Right cardiac atrium (tissue), 5 donors: ENCODE measurements around the gene PCIF1. TPM values are rescaled to one million over a fixed set of nuclear protein-coding genes. Genes with fewer than 3 reads are reported as not detected.
A peak's percentile ranks its signal among the peaks of the same experiment; 100 is the strongest.
"Not testable (repeated sequence)": the region's sequence is repeated elsewhere in the genome, so short reads cannot be mapped to it uniquely, and the experiment has no call there.

Experiments used
- ATAC-seq, 2 donors: fragments of 200-7000 bp; cut with Tn5 transposase; one replicate each; pipeline versions ENCODE4 v1.8.0 to v1.9.1; 2020; ENCODE audit warnings: moderate library complexity in 2 of 2, mild to moderate bottlenecking in 1 of 2
- DNase-seq, 3 donors: peaks; one replicate each; pipeline ENCODE4 v3.0.0-alpha.2; 2020
- H3K27ac ChIP-seq: one replicate; pipeline ENCODE4 v1.5.1; 2013; ENCODE audit warnings: mild to moderate bottlenecking, low read length, control low read depth, moderate library complexity
- H3K27me3 ChIP-seq: one replicate; pipeline ENCODE4 v1.6.1; 2013; ENCODE audit not compliant: control insufficient read depth, insufficient read depth
- H3K4me1 ChIP-seq: one replicate; pipeline ENCODE4 v1.6.1; 2013; ENCODE audit warnings: low read length; ENCODE audit not compliant: control insufficient read depth, insufficient read depth
- H3K4me3 ChIP-seq: one replicate; pipeline ENCODE4 v1.5.1; 2013; ENCODE audit warnings: low read length, control low read depth
- H3K9me3 ChIP-seq: one replicate; pipeline ENCODE4 v1.6.1; 2013; ENCODE audit warnings: low read length; ENCODE audit not compliant: control insufficient read depth
- WGBS: extraction: QIAGEN DNeasy Blood & Tissue Kit; methylation state at CpG from one replicate; pipeline ENCODE4 v1.1.7; 2013; 5-methylcytosine and 5-hydroxymethylcytosine counted together
- intact Hi-C, 4 donors: fragments of 100-400 bp; cut with DNase I; formaldehyde crosslinking; loops; one replicate each; pipeline versions ENCODE4 v1.11.0 to v1.14.0; 2022 to 2023
- polyA plus RNA-seq: library from polyadenylated mRNA; stranded (reverse); fragments of 200-250 nt; gene quantifications from one replicate; pipeline ENCODE4 v1.2.3, GENCODE V29; 2013
- total RNA-seq, 4 donors: library from RNA; stranded (reverse); fragmentation: NEBNext Ultra II Directional; extraction: Animal tissue kit (Norgen Biotek cat#: 25700); gene quantifications; one replicate each; pipeline ENCODE4 v1.2.1, GENCODE V29; 2021
- donor health status: healthy with polysubstance abuse.
- donor health status: DM: no; HTN: yes; CAD: no.
- donor health status: DM: no; HTN: no; CAD: no.
- donor health status: DM: no; HTN: yes; CAD: no; lungs with severe emphysema.
- donor health status: DM: yes; HTN: yes; CAD: no.

PCIF1 gene
- total and polyA plus RNA-seq, 5 donors: 22.2 to 31.8 (median 29.1) TPM

DNA sequence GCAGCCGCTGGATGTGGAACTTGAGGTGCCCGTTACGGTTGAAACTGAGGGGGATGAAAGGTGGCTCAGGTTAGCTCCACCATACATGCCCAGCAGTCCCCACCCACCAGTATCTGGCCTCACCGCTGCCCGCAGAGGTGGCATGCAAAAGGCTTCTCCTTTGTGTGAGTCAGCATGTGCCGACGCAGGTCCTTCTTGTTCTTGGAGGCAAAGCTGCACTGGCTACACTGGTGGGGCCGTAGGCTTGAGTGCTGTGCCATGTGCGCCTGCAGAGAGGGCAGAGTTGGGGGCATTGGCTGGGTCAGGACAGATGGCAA is 15.8 kb downstream of the PCIF1 start:
- no peak overlapping the region for H3K27ac ChIP-seq

DNA sequence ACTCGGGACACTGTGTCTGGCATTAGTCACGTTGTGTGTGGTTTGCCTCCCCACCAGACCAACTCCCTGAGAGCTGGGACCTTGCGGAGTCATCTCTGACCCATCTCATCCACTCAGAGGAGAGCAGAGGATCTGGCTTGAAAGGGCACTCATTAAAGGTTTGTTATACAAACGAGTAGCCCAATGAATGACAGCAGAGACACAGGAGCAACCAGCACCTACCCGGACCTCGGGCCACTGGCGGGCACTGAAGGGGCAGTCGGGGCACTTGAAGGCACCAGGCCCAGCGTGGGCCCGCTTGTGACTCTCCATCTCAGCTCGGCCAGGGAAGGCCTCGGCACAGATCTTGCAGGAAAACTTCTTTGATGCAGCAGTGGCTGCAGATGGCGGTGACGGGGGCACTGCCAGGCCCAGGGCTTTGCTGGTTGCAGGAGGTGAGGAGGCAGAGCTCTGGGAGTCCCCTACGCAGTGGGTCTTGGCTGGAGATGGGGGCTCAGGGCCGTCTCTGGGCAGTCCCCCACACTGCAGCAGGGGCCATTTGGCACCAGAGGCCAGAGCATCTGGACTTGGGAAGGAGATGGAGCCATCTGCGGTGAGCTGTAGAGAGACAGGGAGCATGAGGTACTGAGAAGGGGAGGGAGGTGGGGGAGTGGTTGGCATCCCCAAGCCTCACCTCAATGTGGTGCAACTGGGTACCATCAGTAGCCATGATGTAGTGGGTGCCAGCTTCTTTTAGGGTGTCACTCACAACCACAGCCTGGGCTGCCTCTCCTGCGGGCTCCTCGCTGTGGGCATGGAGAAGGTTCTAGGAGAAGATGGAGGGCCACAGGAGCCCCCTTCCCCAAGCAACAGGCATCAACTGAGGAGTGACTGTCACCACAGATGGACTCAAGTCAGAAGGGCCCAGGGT is 17.7 kb downstream of the PCIF1 start:
- intact Hi-C loops: loop anchor here in 1 of 4 donors (10.0 kb wide), 1 partner anchor 57 kb away; the partner anchor contains the start of genes CTSA and NEURL2
- Histone ChIP-seq H3K27ac (no peak overlapping the region), H3K27me3 (no peaks in the 10 kb centered on the region), H3K9me3 (no peaks in the 10 kb centered on the region), H3K4me1 (no peaks in the 10 kb centered on the region), H3K4me3 (no peak overlapping the region)
- ATAC-seq (no peak), DNase-seq (peak in 1 of 3 donors; percentile 10)
- 94% methylated on average over 19 of the region's 19 CpGs for WGBS

More for the DNA sequence above, 15.8 kb downstream of the PCIF1 start:
- Histone ChIP-seq H3K4me1 (no peaks in the 10 kb centered on the region), H3K27me3 (no peaks in the 10 kb centered on the region), H3K4me3 (no peak overlapping the region), H3K9me3 (no peaks in the 10 kb centered on the region)
- ATAC-seq (no peak), DNase-seq (no peak)
- WGBS: 87% methylated on average over 9 of the region's 9 CpGs
- intact Hi-C loops: loop anchor here in 1 of 4 donors (10.0 kb wide), 1 partner anchor 55 kb away; the partner anchor contains the start of genes CTSA and NEURL2

DNA sequence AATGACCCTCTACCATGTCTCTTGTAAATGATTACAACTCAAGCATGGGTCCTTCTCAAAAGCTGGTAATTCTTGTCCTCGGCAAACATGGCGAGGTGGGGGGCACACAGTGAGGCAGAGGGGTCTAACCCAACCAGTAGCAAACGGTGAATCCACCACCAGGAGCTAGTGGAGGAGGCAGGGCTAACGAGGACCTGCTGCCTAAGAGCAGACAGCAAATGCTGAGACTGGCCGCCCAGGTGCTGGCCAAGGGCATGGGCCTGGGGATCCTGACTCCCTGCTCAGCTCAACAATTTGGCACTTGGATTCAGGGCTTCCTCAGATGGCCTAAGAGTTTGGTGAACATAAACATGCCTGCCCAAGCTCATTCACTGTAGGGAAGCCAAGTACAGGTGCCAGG is 18.4 kb downstream of the PCIF1 start:
- ATAC-seq (no peak), DNase-seq (peak in 1 of 3 donors; percentile 8)
- Histone ChIP-seq H3K27ac (no peak overlapping the region), H3K4me3 (no peak overlapping the region), H3K9me3 (no peaks in the 10 kb centered on the region), H3K4me1 (no peaks in the 10 kb centered on the region), H3K27me3 (no peaks in the 10 kb centered on the region)
- intact Hi-C loops: loop anchor here in 1 of 4 donors (10.0 kb wide), 1 partner anchor 58 kb away; the partner anchor contains the start of genes CTSA and NEURL2
- 95% methylated on average over 5 of the region's 5 CpGs for WGBS

DNA sequence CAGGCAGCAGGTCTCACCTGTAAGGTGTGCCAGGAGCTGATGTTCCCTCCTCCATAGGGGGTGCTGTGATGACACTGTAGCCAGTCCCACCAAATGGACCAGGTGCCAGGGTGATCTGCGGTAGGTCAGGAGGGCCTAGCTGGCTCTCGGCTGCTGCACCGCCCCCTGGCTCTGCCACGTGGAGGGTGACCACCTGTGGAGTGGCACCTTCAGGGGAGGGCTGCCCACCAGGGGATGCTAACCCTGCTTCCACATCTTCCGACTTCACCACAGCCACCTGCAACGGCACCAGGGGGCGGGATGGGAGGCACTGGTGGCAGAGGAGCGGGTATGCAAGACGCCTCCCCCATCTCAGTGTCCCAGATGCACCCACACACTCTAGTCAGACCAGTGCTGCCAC is 19.2 kb downstream of the PCIF1 start:
- intact Hi-C loops: loop anchor here in 1 of 4 donors (10.0 kb wide), 1 partner anchor 59 kb away; the partner anchor contains the start of genes CTSA and NEURL2
- ATAC-seq (no peak), DNase-seq (peak in 1 of 3 donors; percentile 10)
- Histone ChIP-seq H3K27me3 (no peaks in the 10 kb centered on the region), H3K9me3 (no peaks in the 10 kb centered on the region), H3K27ac (no peak overlapping the region), H3K4me3 (no peak overlapping the region), H3K4me1 (no peaks in the 10 kb centered on the region)
- 90% methylated on average over 9 of the region's 9 CpGs for WGBS

DNA sequence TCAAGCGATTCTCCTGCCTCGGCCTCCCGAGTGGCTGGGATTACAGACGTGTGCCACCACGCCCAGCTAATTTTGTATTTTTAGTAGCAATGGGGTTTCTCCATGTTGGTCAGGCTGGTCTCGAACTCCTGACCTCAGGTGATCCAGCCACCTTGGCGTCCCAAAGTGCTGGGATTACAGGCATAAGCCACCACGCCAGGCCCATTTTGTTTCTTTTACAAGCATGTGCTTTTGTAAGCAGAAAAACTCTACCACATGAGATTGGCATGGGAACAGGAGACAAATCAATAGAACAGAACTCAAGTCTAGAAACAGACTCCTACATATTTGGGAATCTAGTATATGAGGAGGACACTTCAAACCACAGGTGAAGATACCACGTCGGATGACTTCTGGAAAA is 21.8 kb downstream of the PCIF1 start:
- 92% methylated on average over 10 of the region's 10 CpGs for WGBS
- H3K9me3 ChIP-seq, H3K4me1 ChIP-seq, H3K4me3 ChIP-seq, H3K27me3 ChIP-seq, ATAC-seq, H3K27ac ChIP-seq: not testable (repeated sequence)
- peak in 1 of 3 donors; percentile 4 for DNase-seq
- intact Hi-C loops: loop anchor here in 1 of 4 donors (10.0 kb wide), 1 partner anchor 62 kb away; the partner anchor contains the start of genes CTSA and NEURL2

DNA sequence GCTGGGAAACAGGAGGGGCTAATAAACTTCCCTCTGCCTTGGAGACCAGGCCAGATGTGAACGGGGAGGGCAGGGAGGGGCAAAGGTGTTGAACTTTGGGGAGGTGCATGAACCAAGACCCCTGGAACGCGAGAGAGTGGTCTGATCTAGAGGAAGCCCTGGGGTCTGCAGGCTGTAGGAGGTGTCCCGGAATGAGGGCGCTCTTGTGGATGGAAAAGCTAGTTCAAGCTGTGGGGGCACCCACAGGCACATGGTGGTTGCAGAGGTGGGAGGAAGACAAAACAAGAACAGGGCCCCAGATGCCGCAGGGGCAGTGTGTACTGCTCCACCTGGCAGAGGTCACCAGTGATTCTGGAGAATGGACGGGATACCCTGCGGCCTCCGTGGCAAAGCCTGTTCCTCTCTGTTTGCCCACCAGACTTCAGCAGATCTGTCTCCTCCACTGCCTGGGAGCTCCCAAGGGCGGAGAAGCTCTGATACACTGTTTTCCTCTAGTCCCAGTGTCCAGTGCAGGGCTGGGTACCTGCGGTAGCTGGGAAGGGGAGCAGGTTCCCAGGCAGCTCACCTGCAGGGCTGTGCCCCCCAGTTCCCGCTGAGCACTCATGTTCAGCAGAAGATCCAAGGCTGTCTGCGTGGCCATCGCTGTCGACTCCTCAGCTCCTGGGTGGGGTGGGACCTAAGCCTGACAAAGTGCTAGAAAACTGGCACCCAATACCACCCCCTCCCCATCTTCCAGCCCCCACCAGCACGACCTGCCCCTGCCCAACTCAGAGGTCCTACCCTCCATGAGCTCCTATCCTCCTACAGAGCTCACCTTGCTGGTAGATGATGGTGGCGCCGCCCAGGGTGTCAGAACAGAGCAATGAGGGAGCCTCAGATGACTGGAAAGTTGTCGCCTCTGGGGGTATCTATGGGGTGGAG is 22.8 kb downstream of the PCIF1 start:
- no peaks in the 10 kb centered on the region for H3K4me1 ChIP-seq
- intact Hi-C loops: loop anchor here in 1 of 4 donors (10.0 kb wide), 1 partner anchor 62 kb away; the partner anchor contains the start of genes CTSA and NEURL2
- WGBS: 87% methylated on average over 19 of the region's 19 CpGs
- DNase-seq (no peak), ATAC-seq (no peak)
- H3K27me3 ChIP-seq: no peaks in the 10 kb centered on the region
- no peak overlapping the region for H3K27ac ChIP-seq
- H3K4me3 ChIP-seq: no peak overlapping the region
- no peaks in the 10 kb centered on the region for H3K9me3 ChIP-seq

DNA sequence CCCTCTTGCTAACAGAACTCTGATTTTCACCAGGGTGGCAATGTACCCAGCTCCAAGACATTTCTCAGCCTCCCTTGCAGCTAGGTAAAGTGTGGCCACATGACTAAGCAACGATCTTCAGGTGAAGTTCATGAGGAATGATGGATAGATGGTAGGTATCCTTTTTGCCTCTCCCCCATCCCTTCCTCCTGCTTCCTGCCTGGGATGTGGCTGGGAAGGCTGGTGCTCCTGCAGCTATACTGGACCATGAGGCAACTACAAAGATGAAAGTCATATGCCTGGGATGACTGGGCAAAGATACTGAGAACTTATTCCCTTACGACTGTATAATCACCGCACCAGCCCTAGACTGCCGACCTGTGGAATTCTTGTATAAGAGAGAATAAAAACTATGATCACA is 24.1 kb downstream of the PCIF1 start:
- H3K27ac ChIP-seq: no peak overlapping the region
- 96% methylated on average over 4 of the region's 4 CpGs for WGBS
- intact Hi-C loops: loop anchor here in 1 of 4 donors (10.0 kb wide), 1 partner anchor 64 kb away; the partner anchor contains the start of genes CTSA and NEURL2
- no peaks in the 10 kb centered on the region for H3K4me1 ChIP-seq
- no peaks in the 10 kb centered on the region for H3K9me3 ChIP-seq
- H3K4me3 ChIP-seq: no peak overlapping the region
- ATAC-seq: no peak
- no peak for DNase-seq
- H3K27me3 ChIP-seq: no peaks in the 10 kb centered on the region

DNA sequence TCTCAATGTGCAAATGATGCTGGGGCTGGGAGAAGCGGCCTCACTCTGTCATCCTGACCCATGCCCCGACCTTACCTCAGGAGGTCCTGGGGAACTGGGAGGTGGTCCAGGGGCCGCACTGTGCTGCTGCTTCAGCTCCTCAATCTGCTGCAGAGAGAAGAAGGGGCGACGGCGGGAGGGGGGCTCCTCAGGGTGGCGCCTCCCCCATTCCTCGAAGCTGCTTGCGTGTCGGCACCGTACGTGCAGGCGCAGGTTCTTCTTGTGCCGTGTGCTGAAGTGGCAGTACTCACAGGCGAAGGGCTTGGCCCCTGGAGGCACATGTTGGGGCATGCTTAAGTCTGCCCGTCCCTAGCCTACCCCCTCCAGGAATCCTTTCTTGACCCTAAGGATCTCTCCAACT is 24.6 kb downstream of the PCIF1 start:
- Histone ChIP-seq H3K4me3 (no peak overlapping the region), H3K9me3 (no peaks in the 10 kb centered on the region), H3K4me1 (no peaks in the 10 kb centered on the region), H3K27me3 (no peaks in the 10 kb centered on the region), H3K27ac (no peak overlapping the region)
- intact Hi-C loops: loop anchor here in 1 of 4 donors (10.0 kb wide), 1 partner anchor 64 kb away; the partner anchor contains the start of genes CTSA and NEURL2
- ATAC-seq (no peak), DNase-seq (peak in 1 of 3 donors; percentile 36)
- WGBS: 92% methylated on average over 16 of the region's 16 CpGs

DNA sequence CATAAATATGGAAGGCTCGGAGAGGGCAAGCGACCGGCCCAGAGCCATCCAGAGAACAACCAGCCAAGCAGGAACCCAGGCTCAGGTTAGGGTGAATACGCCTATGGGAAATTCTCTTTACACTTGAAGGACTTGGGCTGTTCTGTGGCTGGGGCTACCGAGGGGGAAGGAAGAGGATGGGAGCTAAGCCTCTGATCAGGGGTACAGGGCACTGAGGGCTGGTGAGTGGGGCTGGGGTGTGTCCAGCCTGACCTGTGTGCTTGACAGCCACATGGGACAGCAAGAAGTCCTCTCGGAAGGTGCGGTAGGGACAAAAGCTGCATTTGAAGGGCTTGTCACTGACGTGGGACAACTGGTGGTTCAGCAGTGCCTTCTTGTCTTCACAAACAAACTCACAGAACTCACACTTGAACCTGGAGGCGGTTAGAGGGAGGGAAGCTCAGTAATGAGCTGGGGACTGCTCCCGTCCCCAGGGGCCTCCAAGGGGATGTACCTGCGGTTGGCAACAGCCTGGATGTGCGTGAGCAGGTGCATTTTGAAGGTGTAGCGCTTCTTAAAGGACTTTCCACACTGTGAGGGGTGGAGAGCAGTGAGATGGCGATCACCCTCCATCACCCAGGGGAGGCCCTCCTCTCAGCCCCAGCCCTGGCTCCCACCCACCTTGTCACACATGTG is 25.6 kb downstream of the PCIF1 start:
- intact Hi-C loops: loop anchor here (10.0 kb wide), 4 partner anchors 65 to 165 kb away; partner anchors contain the start of genes CTSA (in 2 of the 4), NEURL2 (in 2 of the 4), DNTTIP1 (in 1 of the 4) and TNNC2 (in 1 of the 4)
- ATAC-seq (no peak), DNase-seq (peak in 1 of 3 donors; percentile 27)
- no peak overlapping the region for H3K27ac ChIP-seq
- H3K4me1 ChIP-seq: no peaks in the 10 kb centered on the region
- WGBS: 98% methylated on average over 14 of the region's 14 CpGs
- no peaks in the 10 kb centered on the region for H3K27me3 ChIP-seq
- H3K4me3 ChIP-seq: no peak overlapping the region
- H3K9me3 ChIP-seq: no peaks in the 10 kb centered on the region
